ENCODE data around the gene BABAM2.
A peak's percentile ranks its signal among the peaks of the same experiment; 100 is the strongest.

BABAM2 gene

DNA sequence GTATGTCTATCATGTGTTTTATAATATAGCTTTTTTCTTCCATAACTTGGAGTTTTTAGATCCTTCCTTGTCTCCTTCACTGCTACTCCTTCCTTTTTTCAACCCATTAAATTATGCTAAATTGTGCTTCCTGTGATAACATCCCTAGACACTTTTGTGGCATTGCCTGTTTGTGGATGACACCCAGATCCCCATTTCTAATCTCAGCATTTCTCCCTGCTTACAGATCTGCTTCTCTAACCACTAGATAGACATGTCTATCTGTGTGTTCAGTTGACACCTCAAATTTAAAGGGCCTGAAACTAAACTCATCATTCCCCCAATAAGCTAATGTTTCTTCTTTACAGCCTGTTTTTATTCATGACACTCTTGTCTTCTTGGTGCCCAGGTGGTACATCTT, 244.8 kb downstream of the BABAM2 start:
- no peak for DNase-seq

DNA sequence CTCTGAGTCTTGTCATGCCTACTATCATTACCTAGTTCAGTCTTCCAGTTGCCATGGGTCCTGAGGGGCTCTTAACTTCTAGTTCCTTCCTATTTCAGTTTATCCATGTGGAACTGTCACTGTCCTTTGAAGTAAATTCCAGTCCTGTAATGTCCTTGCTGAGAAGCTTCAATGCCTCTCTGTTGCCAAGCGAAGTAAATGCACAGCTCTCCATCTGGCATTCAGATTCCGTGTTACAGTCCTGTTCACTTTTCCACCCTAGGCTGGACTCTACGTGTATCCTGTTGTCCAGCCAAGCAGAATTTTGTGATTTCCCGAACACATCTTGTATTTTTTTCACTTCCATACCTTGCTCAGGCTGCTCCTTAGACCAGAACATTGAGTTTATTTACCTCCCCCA, 245.3 kb downstream of the BABAM2 start:
- DNase-seq = peak; percentile 32

DNA sequence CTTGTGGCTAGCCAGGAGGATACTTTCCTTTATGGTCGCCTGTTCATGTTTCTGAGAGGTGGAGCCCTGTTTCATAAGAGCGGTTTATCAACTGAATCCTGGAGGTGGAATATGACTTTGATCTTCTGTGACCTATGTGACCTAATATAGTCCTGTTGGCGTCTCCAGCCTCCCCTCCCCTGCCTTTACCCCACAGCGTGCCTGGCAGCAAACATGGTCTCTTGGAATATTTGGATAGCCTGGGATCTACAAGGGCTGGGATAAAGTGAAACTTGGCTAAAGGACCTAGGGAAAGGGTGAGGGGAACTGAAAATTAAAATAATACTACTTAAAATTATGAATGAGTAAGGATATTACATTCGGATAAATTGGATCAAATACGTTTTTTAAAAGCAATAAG, 246.0 kb downstream of the BABAM2 start:
- DNase-seq = no peak

DNA sequence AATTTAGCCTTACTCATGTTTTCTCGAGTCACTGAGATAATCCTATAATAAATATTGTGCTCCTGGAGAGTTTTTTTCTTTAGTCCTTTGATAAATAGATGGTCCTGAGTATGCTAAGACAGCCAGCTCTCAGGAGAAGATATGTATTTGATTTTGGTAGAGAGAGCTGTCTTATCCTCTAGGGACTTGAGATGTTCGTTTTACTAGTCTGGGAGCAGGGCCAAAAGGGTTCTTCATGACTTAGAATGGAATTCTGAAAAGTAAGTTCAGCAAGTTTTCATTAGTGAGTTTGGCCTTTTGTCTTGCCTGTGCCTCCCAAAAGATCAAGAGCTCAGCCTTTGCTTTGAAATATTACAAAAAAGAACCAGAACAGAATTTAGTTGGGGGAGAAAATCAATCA, 246.7 kb downstream of the BABAM2 start:
- peak; percentile 65 for DNase-seq

DNA sequence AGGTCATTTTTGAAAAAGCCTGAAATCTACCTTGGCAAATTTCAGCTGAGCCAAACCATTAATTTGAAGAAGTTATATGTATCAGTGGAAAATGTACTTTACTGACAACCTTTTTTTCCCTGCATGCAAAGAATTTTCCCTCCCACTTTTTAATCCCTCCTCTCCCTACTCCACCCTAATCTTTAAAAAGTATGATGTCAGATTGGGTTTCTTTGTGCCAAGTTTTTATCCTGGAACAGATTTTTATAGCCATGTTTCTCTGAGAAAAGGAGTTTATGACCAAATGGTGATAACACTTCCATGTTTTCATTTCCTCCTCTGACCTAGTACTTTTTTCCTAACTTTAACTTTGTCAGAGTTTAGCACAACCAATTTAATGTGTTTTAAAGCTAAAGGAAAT, 251.9 kb downstream of the BABAM2 start:
- no peak for DNase-seq

DNA sequence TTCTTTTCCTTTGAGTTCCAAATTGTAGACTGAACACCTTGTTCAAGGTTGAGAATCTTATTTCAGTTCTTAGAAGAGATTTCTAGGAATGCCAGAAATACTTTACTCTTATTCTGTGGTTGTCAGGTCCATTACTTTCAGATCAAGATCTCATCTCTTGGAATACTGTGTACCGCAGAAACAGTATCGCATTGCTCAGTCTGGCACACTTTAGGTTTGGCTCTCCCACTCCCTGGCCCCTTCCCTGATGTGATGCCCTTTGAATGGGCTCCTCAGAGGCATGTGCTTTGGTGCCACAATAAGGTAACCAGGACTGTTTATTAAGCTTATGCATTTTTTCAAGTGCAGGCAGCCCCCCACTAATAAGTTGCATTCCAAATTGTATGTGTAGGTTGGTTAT, 257.5 kb downstream of the BABAM2 start:
- no peak for DNase-seq

DNA sequence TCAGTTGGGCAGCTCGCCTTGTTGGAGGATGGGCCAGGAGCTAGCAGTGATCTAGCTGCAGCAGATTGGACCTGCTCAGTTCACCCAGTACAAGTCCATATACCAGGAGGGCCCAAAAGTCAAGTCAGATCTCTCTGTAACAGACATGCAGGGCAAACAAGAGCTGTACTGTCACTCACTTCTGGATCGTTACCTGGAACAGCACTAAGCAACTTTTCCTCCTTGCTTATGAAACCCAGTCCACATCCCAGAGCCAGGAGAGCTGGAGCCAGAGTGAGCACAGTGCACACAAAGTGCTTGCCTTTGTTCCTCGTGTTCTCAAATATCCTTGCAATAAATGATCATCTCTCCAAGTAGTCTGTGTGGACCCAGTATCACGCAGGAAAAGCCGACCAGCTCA, 258.0 kb downstream of the BABAM2 start:
- DNase-seq = no peak

DNA sequence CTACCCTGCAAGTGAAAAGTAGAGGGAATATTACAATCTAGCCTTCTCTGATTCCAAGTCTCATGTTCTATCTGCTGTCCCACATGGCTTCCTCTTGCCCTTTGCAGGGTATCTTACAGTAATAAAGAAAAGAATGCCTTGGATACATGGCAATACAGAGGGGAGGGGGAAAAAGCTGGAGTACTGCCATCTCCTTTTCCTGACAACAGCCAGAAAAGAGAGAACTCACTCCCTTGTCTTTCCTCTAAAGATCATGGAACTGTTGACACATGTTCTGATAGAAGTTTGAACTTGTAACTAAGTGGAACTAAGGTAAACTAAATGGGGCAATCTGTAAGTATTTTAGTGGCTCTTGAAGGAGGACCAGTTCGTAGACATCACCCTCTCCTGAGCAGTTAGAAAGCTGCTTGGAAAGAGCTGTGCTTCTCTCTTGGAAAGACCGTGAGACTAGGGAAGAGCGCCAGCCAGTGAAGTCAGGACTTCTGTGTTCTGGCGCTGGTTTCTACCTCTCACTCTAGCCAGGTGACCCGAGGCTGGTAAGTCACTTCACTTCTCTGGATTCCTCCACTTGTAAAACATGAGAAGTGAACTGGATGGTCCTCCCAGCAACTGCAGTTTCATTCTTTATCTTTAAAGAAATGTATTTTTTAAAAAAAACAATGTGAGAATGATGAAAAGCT, 259.8 kb downstream of the BABAM2 start:
- DNase-seq = no peak

DNA sequence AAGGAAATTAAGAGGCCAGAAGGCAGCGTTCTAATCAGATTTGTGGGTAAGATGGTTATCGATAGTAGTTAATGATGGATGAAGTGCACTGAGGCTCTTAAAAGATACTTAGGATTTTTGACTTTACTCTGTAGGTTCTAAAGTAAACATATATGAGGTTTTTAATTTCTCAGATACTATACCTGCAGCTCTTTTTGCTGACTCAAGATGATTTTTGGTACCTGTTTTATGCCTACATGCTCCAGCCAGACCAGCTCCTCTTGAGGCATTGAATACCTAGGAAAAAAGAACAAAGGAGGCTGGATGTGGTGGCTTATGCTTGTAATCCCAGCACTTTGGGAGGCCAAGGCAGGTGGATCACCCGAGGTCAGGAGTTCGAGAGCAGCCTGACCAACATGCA, 260.5 kb downstream of the BABAM2 start:
- DNase-seq = no peak

DNA sequence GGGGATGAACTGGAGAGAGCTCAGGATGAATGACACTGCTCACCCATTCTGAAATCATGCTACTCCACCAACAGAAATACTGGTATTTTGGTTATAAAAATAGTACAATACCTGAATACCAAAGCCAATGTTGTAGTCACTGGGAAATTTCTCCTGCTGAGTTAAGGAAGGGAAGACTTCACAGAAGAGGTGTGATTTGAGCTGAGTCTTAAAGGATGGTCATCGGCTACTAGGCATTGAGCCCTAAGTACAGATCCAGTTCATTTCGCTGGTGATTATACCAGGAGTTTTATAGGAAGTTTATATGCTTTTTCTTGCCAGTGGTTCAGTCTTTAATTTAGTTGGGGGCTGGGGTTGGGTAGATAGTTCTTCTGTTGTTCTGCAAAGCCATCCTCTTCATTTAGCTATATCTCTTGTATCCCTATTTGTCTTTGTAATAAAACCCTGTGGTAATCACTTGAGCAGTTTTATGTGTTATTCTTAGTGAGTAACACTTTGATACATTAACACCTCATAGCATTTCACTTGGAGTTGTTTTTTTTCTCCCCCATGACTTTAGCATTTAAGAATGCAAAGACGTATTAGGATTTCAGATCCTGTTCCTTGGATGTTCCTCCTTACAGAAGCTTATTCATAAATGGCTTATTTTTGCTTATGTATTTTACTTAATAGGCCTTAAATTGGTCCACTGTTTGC, 262.2 kb downstream of the BABAM2 start:
- DNase-seq = no peak

DNA sequence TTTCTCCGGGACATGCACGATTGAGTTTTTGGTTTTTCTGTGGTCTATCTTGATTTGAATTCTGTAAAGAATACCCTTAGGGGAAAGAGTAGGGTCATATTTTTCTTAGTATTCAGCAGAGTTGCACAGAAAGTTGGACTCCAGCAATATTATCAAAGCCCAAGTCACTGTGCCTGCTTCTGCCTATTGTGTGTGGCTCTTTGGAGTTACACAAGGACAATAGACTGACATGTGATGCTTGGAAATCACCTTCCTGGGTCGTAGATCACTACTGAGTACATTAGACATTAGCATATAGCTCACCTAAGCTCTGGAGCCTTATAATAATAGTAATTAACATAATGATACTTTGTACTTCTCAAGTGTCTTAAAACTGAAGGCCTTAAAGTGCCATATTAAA, 263.3 kb downstream of the BABAM2 start:
- no peak for DNase-seq

DNA sequence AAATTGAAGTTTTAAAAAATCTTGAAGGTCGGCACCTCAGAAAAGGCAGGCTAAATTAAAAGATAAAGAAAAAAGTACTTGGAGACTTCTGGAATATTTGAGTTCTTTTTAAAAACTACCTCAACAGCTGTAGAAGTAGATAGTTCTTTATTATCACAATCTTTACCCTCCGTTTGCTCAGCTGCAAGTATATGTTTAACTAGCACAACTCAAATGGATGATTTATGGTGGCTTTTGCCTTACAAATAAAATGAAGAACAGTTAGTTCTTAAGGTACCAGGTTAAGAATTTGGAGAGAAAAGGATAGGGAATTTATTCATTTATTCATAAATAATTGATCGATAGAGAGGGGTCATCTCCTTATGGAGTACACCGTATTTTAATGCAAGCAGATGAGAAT, 264.6 kb downstream of the BABAM2 start:
- DNase-seq = no peak

DNA sequence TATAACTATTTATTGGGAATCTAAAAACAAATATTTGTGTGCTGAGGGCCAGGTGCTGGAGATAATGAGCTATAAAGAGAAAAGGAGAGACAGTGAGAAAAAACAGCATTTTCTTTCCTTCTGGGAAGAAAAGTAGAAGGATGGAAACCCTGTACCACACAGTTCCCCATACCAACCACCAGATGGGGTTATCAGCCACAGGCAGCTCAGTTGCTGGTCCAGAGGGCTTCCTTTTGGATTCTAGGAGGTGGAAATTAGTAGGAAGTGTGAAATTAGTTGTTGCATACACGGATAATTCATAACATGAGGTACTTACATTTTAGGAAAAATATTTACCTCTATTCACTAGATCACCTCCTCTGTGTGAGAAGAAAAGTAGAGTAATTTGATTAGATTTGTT, 265.1 kb downstream of the BABAM2 start:
- peak; percentile 5 for DNase-seq

DNA sequence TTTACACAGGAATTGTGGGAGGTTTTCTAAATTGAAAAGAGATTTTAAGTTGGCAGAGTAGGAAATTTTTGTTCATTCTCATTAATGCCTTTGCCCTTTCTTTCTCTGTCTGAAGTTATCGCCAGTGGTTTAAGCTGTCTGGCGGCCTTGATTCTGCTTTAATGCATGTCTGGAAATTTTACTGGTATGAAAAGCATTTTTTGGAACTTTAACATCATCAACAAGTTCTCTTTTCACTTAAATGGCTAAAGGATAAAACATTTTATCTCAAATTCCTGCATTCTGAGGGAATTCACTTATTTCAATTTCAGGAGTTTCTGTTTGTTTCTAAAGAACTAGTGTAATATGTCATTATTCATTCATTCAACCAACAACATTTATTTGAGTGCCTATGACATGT, 268.3 kb downstream of the BABAM2 start:
- no peak for DNase-seq

DNA sequence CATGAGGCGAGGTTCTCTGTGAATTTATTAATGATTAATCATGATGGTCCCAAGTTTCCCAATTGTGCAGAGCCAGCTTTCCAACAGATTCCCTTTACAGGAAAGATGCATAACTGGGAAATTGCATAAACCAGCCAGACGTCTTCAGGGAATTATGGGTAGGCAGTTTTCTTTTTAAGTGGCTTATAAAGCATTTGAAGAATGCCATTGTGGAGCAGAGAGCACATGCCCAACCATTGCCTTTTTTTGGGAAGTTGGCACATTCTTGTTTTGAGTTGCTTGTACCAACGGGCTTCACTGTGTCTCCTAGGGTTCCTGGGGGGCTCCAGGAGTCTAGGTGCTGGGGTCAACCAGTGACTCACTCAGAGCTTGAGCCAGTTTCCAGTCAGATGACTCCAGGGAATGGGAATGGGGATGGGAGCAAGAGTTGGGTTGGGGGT, 270.5 kb downstream of the BABAM2 start:
- DNase-seq = no peak

DNA sequence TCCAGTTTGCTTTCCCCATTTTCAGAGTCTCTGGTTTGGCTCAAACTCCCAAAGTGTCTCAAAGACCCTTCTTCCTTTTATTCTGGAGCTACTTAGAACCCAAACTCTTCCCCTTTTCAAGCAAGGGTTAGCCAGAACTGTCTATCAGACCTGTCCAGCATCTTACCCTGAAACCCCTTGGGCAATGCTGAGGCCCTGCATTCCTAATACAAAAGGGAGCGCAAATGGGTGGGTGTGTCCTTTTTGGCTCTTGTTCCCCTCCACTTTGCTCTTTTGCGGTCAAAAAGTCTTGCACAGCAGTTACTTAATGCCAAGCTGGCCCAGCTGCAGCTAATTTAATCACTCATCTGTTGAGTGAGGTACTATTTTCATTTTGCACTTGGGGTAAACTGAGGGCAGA, 270.9 kb downstream of the BABAM2 start:
- DNase-seq = no peak

DNA sequence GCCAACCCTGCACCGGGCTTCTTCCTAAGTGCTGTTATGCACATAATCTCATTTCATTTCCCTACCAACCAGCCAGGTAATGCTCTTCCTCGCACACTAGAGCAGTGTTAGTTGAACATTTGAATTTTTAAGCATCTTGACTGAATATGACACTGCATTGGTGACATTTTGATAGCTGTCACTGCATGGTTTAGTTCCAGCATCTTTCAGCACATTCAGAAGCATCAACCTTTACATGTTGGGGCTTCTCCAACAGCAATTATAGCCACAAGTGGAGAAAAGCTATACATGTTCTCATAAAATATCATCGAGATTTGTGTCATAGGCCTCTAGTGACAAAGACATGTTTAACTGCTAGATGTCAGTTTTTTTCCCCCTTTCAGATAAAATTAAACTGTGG, 272.0 kb downstream of the BABAM2 start:
- no peak for DNase-seq

DNA sequence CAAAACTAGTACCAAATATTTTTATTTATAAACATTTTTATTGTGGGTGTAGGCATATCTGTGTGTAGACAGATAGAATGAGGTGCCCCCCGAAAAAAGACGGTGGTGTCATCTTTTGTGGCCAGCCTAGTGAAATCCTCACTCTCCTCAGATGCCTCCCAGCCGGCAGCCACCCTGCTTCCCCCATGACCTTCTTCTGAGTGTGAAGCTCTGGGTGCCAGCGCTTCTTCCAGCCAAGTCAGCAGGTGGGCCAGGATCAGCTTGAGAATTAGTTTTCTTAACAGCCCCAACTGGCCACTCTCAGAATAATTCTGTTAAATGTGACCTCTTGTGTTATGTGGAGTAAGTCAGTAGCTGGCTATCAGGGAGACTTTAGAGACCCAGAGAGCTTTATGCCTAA, 272.5 kb downstream of the BABAM2 start:
- no peak for DNase-seq

DNA sequence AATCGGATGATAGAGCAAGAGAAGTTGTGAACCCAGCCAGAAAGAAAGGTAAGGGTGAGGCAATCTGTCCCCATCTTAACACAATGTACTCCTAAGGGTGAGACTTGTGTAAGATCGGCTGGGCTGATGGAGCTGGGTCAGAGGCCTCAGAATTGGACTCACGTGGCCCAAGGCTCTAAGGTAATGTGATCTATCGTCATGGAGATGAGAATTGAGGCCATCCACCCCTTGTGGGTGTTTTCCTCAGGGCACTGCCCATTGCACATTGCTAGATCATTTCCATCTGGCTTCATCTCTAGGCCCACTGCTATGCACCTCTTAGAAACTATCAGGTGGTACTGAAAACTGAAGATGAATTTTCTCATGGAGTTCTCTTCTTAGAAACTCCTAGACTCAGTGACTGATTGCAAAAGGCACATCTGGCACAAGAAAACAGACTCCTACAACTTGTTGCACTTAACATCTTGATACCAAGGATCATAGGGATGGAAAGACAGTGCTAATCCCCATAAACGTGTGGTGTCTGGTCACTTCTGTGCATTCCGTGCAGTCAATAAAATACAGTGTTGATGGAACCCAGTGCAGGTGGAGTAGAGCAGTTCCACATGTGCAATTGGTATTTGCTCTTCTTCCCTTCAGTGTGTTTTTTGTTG, 273.2 kb downstream of the BABAM2 start:
- DNase-seq = no peak

DNA sequence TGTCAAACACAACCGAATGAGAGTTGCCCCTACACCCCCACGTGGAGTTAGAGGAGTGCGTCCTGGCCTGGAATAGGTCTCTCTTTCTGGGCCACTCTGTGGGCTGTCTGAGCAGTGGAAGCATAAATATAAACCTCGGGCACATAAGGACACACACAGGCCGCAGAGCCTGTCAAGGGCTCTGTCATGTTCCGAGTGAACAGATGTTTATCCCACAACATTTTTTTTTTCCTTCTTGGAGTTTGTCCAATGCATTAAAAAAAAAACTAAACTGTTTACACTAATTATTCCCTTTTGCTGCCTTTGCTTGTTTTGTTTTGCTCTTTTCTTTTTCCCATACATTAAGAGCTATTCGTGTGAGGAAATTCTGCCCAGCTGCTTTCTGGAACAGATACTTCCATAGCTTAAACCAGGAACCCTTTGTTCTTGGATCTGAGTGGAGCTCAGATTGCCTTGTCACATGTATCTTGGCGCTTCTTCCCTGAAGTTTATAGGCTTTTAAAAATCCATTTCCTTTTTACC, 273.8 kb downstream of the BABAM2 start:
- DNase-seq = peak; percentile 21

DNA sequence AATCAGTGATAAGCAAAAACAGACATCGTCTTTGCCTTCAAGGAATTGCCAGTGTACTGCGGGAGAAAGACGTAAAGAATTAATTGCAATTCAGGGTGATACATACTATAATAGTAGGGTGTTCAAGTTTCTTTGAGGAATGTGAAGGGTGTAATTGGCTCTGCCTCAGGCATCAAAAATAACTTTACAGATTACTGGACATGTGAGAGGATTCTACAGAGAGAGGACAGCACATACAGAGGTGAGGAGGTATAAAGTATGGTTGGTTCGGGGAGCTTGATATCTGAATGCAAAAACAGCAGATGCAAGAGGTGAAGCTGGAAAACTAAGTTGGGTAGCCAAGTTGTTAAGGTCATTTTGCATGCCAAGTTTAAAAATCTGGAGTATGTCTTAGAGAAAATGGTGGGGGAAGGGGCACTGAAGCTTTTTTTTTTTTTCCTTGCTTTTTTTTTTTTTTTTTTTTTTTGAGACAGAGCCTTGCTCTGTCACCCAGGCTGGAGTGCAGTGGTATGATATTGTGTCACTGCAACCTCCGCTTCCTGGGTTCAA, 274.6 kb downstream of the BABAM2 start:
- DNase-seq = no peak

DNA sequence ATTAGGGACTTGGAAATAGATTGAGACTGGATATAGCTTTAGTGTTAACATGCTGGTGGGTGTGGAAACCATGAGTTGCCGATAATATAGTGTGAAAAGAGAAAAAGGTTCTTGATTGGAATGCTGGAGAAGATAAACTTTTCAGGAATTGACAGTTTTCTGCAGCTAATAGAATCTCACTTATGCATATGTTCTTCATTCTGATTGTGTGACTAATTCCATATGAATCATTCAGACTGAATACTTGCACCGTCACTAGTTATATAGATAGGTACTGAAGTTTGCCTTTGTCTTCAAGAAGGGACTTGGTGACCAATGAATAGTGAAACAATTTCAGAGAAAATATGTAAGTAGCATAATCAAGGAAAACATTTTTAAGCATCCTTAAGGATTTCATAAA, 276.4 kb downstream of the BABAM2 start:
- DNase-seq = no peak

DNA sequence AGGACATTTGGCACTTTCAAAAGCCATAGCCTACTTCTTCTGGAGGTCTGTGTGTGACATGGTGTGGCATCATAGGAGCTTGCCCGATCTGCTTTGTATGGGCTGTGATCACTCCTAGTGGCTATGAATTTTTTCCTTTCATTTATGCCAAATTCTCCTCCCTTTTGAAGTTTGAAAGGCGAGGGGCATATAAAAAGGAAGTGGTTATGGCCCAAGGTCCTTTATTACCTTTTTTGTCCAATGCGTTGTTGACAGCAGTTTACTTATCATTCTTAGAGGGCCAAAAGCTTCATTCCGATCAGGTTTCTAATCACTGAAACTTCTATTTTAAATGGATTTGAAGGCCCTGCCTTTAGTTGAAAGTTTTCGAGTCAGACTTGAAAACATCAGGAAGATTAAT, 277.8 kb downstream of the BABAM2 start:
- DNase-seq = no peak

DNA sequence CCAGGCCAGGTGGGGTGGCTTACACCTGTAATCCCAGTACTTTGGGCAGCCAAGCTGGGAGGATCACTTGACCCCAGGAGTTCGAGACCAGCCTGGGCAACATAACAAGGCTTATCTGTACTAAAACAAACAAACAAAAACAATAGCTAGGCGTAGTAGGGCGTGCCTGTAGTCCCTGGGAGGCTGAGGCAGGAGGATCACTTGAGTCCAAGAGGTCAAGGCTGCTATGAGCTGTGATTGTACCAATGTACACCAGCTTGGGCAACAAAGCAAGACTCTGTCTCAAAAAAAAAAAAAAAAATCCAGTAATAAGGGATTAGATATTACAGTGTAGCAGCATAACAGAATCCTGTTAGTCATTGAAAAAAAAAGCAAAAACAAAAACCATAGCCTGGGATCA, 279.0 kb downstream of the BABAM2 start:
- no peak for DNase-seq

Data from DMS79 treated with DMSO at 0.1 percent for 48 hours (cell line).